Fibroblast of villous mesenchyme (primary cell): ENCODE measurements around the gene VEGFA. TPM values are rescaled to one million over a fixed set of nuclear protein-coding genes. Genes with fewer than 3 reads are reported as not detected.

Experiments used
- DNase-seq: peaks from one replicate; pipeline ENCODE4 v3.0.0-alpha.2; 2010; ENCODE audit warnings: low read depth
- H3K4me3 ChIP-seq: 2 replicates; pipeline ENCODE4 v1.5.1; 2011; ENCODE audit warnings: low read depth, mild to moderate bottlenecking, low read length
- CTCF ChIP-seq: IDR thresholded peaks from 2 replicates; pipeline ENCODE4 v1.5.1; 2012; ENCODE audit warnings: low read depth, mild to moderate bottlenecking, low read length; ENCODE audit not compliant: insufficient read depth
- total RNA-seq: library from RNA; depleted of rRNA; stranded (reverse); fragments of >200 nt; gene quantifications from 2 replicates; pipeline ENCODE4 v1.2.3, GENCODE V29; 2012

Gene VEGFA
- total RNA-seq, 1 donor, result 84.2 TPM

DNA sequence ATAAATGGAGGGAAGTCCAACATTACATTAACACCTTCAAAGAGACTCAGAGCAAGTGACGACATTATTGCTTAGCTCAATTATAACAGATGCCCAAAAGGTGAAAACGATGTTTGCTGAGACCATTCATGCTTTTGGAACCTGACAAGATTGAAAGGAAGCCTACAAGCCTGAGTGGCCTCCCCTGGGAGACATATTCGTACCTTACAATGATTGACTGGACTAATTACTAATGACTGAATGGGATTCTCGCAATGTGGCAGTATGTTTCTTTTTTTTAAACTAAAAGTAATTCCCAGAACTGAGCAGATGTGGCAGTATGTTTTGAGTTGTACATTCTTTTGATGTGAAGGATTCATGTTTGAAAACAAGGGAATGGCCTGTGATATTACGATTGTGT, 49.9 kb downstream of the VEGFA start:
- TF ChIP-seq CTCF, result no peak
- DNase-seq, result no peak
- no peak overlapping the region for H3K4me3 ChIP-seq

- TF ChIP-seq CTCF, result no peak
- DNase-seq, result no peak
- no peak overlapping the region for H3K4me3 ChIP-seq
These were observed 50.5 kb downstream of the VEGFA start for GRCh38 chr6:43820486-43820885.

DNA sequence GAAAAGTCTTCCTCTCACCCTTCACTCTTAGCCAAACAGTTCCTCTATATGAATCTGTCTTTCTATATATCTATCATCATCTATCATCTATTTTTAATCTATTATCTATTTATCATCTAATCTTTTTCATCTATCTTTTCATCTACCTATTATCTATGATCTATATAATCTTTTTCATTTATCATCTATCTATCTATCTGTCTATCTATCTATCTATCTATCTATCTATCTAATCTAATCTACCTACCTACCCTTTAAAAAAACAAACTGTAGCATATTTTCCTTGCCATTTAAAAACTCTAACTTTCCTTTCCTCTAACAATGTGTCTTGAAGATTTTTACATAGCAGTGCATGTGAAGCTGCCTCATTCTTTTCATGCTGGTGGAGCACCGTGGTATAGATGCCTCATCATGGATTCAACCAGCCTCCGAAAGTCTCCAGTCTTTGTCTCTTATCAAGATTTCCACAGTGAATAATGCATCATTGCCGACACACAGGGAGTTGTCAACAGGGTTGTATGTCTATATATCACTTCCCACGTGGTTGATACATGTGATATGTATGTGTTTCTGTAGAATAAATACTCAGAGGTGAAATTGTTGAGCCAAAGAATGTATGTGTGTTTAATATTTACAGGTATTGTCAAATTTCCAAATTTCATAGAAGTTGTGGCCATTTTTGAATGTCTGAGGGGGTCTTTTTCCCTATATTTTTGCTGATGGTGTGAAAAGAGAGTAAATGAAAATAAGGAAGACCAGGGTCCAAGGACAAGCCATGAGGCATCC, 51.3 kb downstream of the VEGFA start:
- DNase-seq, result no peak
- no peak overlapping the region for H3K4me3 ChIP-seq
- TF ChIP-seq CTCF, result no peak

GRCh38 chr6:43823390-43823789, 53.4 kb downstream of the VEGFA start:
- H3K4me3 ChIP-seq, result no peak overlapping the region
- DNase-seq, result no peak
- no peak for TF ChIP-seq CTCF

DNA sequence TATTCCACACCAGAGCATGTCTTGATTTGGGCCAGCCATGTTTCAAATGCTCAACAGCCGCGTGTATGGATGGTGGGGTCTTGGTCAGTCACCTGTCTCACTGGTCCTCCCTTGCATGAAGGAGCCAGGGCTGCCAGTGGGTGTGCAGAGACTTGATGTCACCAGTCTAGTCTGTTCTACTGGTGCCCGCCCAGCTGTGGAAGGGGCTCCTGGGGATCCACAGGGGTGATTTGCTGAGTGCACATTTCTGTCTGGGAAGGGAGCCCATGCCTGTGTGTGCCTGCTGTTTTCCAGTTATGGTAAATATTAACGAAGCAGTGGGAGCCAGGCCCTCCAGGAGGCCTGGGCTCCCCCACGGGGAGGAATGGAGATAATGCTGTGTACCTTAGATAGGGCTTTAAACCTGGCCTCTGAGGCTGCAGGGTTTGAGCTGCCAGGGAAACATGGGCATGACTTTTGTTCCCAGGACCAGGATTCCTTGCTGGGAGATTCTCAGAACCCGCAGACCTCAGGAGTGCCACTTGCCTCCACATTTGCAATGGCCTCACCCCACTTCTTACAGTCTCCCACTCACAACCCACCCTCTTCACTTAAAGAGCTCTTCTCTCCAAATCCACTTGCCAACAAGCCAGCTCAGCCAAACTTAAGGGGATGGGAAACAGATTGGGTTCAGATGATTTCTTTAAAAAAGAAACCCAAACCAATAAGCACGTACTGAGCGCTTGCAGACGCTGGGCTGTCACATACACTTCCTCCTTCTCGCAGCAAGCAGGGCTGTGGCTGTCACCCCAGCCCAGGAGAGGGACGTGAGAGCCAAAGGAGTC, 54.1 kb downstream of the VEGFA start:
- no peak for DNase-seq
- H3K4me3 ChIP-seq, result no peak overlapping the region
- TF ChIP-seq CTCF, result no peak

DNA sequence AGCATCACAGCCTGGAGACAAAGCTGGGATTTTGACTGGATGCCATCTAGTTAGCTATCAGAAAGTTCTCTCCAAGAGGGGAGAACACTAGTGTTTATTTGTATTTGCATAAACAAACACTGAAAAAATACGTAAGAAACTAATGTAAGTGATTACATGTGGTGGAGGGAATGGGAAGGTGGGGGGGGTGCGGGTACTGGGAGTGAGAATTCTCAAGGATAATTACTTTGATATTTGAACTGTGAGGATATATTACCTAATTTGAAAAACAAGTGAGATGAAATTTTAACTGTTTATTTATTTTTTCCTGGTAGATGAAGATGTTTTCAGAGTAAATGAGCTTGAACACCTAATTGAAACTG, 54.7 kb downstream of the VEGFA start:
- DNase-seq, result no peak
- no peak overlapping the region for H3K4me3 ChIP-seq
- TF ChIP-seq CTCF, result no peak
